ENCODE measurements around the gene LPCAT3. TPM values are rescaled to one million over a fixed set of nuclear protein-coding genes. Genes with fewer than 3 reads are reported as not detected.

Gene LPCAT3
- total and polyA plus RNA-seq, 4 donors = 41.9 to 96.5 (median 77.0) TPM

DNA sequence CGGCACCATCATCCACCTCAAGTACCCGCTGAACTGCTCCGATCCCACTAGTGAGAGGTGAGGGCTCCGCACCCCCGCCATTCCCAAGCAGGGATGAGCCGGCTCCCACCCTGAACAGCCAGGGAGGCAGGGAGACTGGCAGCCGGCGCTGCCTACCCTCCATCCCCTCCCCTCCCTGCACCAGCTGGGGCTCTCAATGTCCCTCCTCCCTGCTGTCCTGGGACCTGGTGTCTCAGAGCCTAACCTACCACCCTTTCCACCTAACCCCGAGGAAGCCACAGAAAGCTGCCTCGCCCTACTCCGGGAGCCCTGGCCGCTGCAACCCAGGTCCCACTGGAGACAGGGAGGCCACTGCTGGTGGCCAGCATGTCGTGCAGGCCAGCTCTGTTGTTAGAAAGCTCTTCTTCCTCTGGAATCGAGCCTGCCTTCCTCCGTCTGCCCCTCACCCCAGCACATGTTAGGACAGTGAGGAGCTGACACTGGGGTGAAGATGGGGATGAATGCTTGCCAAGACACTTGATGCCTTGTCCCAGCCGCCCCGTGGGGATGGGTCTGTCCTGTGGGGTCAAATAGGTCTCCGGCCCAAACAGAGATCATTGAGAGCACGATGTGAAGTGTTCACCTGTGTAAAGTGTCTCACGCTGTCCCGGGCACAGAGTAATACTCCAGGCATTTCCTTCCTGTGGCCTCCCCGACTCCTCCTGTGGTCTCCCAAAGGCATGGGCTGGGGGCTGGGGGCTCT lies 66.0 kb downstream of the LPCAT3 start:
- no peaks in the 10 kb centered on the region for H3K9me3 ChIP-seq (ENCODE audit: control insufficient read depth in 4 of 4, low read length in 3 of 4)
- H3K36me3 ChIP-seq (ENCODE audit: control insufficient read depth in 4 of 4, insufficient read depth in 3 of 4, low read depth in 1 of 4, low read length in 3 of 4) = peaks cover 0 to 3% (median 0%) of the 10 kb centered on the region in 4 donors
- peaks cover 0 to under 1% (median 0%) of the 10 kb centered on the region in 4 donors for H3K4me1 ChIP-seq (ENCODE audit: control insufficient read depth in 4 of 4, insufficient read depth in 4 of 4, low read length in 3 of 4)
- no peak for TF ChIP-seq CTCF (IDR thresholded peaks at IDR 0.05; ENCODE audit: low read depth, low read length, missing input control)
- no peak for TF ChIP-seq HNF4A (conservative IDR thresholded peaks at IDR 0.05)
- TF ChIP-seq FOXA2 (IDR thresholded peaks at IDR 0.05) = no peak
- no peak for TF ChIP-seq TAF1 (conservative IDR thresholded peaks at IDR 0.05)
- no peak for TF ChIP-seq YY1 (IDR thresholded peaks at IDR 0.05)
- TF ChIP-seq SP1 (IDR thresholded peaks at IDR 0.05) = no peak
- TF ChIP-seq ATF3 (IDR thresholded peaks at IDR 0.05) = no peak
- TF ChIP-seq JUND (IDR thresholded peaks at IDR 0.05) = no peak
- TF ChIP-seq, protein P1, sequence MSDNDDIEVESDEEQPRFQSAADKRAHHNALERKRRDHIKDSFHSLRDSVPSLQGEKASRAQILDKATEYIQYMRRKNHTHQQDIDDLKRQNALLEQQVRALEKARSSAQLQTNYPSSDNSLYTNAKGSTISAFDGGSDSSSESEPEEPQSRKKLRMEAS (IDR thresholded peaks at IDR 0.05) = no peak
- TF ChIP-seq GABPA (IDR thresholded peaks at IDR 0.05 in 1 of 2, conservative IDR thresholded peaks at IDR 0.05 in 1 of 2) = no peak
- no peaks in the 10 kb centered on the region for H3K27me3 ChIP-seq (ENCODE audit: control insufficient read depth in 4 of 4, insufficient read depth in 4 of 4, low read length in 3 of 4)
- H3K9ac ChIP-seq (ENCODE audit: low read depth in 1 of 2, low read length in 2 of 2) = peak overlapping the region; percentile 22 to 65
- H3K4me3 ChIP-seq (ENCODE audit: low read depth in 1 of 3, low read length in 3 of 3) = peak overlapping the region; percentile 12 to 53 (median 41)
- DNase-seq (ENCODE audit: low spot score) = no peak
- WGBS = 76% methylated on average over 22 of the region's 22 CpGs
- H3K27ac ChIP-seq (ENCODE audit: low read depth in 1 of 2, low read length in 2 of 2) = peak overlapping the region; percentile 64 to 81

DNA sequence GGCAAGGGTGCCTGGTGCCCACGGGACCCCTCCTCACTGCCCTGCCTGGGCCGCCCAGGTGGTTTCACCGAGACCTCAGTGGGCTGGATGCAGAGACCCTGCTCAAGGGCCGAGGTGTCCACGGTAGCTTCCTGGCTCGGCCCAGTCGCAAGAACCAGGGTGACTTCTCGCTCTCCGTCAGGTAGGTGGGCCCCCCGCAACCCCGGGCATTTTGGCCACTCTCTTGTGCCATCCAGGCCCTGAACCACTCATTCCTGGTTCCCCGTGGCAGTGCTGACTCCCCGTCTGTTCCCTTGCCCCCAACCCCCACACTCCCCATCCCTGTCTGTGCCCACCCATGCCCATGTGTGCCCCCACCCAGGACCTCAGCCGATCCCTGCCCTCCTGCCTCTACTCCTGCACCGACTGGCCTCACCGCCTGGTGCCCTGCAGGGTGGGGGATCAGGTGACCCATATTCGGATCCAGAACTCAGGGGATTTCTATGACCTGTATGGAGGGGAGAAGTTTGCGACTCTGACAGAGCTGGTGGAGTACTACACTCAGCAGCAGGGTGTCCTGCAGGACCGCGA lies 66.6 kb downstream of the LPCAT3 start:
- Histone ChIP-seq H3K9ac (ENCODE audit: low read depth in 1 of 2, low read length in 2 of 2) (peak overlapping the region in 1 of 2 donors; percentile 32), H3K4me3 (ENCODE audit: low read depth in 1 of 3, low read length in 3 of 3) (peak overlapping the region; percentile 12 to 53 (median 41)), H3K4me1 (ENCODE audit: control insufficient read depth in 4 of 4, insufficient read depth in 4 of 4, low read length in 3 of 4) (peaks cover 0 to 7% (median 6%) of the 10 kb centered on the region in 4 donors), H3K27ac (ENCODE audit: low read depth in 1 of 2, low read length in 2 of 2) (peak overlapping the region; percentile 64 to 81), H3K27me3 (ENCODE audit: control insufficient read depth in 4 of 4, insufficient read depth in 4 of 4, low read length in 3 of 4) (no peaks in the 10 kb centered on the region), H3K36me3 (ENCODE audit: control insufficient read depth in 4 of 4, insufficient read depth in 3 of 4, low read depth in 1 of 4, low read length in 3 of 4) (no peaks in the 10 kb centered on the region), H3K9me3 (ENCODE audit: control insufficient read depth in 4 of 4, low read length in 3 of 4) (no peaks in the 10 kb centered on the region)
- no peak for TF ChIP-seq HNF4G (IDR thresholded peaks at IDR 0.05)
- TF ChIP-seq, protein P2, sequence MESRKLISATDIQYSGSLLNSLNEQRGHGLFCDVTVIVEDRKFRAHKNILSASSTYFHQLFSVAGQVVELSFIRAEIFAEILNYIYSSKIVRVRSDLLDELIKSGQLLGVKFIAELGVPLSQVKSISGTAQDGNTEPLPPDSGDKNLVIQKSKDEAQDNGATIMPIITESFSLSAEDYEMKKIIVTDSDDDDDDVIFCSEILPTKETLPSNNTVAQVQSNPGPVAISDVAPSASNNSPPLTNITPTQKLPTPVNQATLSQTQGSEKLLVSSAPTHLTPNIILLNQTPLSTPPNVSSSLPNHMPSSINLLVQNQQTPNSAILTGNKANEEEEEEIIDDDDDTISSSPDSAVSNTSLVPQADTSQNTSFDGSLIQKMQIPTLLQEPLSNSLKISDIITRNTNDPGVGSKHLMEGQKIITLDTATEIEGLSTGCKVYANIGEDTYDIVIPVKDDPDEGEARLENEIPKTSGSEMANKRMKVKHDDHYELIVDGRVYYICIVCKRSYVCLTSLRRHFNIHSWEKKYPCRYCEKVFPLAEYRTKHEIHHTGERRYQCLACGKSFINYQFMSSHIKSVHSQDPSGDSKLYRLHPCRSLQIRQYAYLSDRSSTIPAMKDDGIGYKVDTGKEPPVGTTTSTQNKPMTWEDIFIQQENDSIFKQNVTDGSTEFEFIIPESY (IDR thresholded peaks at IDR 0.05) = no peak
- TF ChIP-seq HNF4A (conservative IDR thresholded peaks at IDR 0.05) = no peak
- no peak for TF ChIP-seq NR2F2 (IDR thresholded peaks at IDR 0.05)
- no peak for TF ChIP-seq GABPA (IDR thresholded peaks at IDR 0.05 in 1 of 2, conservative IDR thresholded peaks at IDR 0.05 in 1 of 2)
- no peak for TF ChIP-seq ATF3 (IDR thresholded peaks at IDR 0.05)
- TF ChIP-seq RXRA (IDR thresholded peaks at IDR 0.05) = no peak
- TF ChIP-seq FOXA2 (IDR thresholded peaks at IDR 0.05) = no peak
- no peak for TF ChIP-seq CTCF (IDR thresholded peaks at IDR 0.05; ENCODE audit: low read depth, low read length, missing input control)
- no peak for TF ChIP-seq RAD21 (IDR thresholded peaks at IDR 0.05)
- no peak for TF ChIP-seq EGR1 (IDR thresholded peaks at IDR 0.05; ENCODE audit: low read depth in 2 of 2)
- TF ChIP-seq SP1 (IDR thresholded peaks at IDR 0.05) = no peak
- TF ChIP-seq FOXA1 (IDR thresholded peaks at IDR 0.05) = no peak
- TF ChIP-seq JUND (IDR thresholded peaks at IDR 0.05) = no peak
- no peak for TF ChIP-seq REST (IDR thresholded peaks at IDR 0.05)
- WGBS = 81% methylated on average over 20 of the region's 20 CpGs
- no peak for DNase-seq (ENCODE audit: low spot score)

Data from liver (tissue), 9 donors.